ENCODE measurements around the gene SMIM9.

DNA sequence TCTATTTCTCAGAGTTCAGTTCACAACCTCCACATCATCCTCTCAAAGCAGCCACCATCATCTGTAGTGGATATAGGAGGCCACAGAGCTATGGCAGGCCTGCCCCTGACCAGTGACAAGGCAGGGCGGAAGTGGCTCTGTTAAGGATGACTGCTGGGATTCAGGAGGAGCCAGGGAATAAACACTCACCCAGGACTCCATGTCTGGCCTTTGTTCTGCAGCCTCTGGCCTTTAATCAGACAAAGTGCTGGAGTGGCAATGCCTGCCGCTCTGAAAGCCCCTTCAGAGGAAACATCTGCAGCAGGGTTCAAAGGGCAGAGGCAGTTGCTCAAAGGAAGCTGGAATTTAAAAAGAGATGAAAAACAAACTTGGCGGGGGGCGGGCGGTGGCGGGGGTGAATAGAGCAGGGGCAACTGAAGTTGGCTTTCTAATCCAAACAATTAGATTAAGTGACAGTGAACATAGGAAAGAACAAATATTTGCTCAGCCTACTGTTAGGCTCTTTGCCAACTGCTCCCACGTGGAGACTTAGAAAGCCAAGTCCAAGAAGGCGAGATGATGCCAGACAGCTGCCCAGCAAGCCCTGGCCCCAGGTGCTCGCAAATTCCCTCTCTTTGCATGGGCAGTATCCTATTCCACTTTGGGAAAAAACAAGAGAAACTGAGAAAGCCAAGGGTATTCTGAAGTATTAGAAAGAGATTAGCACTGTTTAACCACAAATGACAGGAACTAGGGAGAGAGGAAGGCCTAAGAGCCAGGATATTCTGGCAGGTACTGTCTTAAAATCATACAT, 34.7 kb downstream of the SMIM9 start:
- TF ChIP-seq, protein P1, sequence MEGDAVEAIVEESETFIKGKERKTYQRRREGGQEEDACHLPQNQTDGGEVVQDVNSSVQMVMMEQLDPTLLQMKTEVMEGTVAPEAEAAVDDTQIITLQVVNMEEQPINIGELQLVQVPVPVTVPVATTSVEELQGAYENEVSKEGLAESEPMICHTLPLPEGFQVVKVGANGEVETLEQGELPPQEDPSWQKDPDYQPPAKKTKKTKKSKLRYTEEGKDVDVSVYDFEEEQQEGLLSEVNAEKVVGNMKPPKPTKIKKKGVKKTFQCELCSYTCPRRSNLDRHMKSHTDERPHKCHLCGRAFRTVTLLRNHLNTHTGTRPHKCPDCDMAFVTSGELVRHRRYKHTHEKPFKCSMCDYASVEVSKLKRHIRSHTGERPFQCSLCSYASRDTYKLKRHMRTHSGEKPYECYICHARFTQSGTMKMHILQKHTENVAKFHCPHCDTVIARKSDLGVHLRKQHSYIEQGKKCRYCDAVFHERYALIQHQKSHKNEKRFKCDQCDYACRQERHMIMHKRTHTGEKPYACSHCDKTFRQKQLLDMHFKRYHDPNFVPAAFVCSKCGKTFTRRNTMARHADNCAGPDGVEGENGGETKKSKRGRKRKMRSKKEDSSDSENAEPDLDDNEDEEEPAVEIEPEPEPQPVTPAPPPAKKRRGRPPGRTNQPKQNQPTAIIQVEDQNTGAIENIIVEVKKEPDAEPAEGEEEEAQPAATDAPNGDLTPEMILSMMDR (IDR thresholded peaks at IDR 0.05): no peak
- TF ChIP-seq EP300 (IDR thresholded peaks at IDR 0.05) (no peak), POLR2A (IDR thresholded peaks at IDR 0.05; ENCODE audit: low read depth) (no peak)

Measured in esophagus muscularis mucosa (tissue), 4 donors.